ENCODE results near the gene IFT81.

DNA sequence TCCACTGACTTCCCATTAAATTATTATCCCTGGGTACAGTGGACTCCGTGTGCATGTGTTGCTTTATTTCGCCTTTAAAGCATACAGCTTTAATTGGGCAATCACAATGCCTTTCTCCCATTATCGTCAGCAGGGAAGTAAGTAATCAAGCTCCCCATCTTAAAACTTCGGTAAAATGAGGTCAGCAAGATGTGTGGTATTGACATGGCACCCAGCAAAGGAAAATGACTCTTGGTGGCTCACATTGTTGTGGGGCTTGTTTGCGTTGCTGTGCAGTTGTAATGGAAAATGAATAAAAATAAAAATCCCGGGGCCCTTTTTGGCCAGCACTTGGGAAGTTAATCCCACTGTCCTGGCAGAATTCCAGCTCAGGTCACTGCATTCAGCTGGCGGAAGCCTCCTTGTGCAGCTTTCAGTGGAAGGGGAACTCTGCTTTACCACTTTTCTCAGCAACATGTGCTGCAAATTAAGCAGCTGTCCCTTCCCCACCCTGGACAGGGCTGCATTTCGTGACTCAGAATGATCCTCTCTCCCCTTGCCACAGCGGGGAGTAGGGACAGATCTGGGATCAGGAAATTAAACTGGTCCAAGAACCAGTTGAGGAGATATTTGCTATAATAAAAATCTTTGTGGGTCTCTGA lies 142.9 kb downstream of the IFT81 start:
- TF ChIP-seq EZH2phosphoT487 (IDR thresholded peaks at IDR 0.05; ENCODE audit: low read depth), result no peak
- no peak for TF ChIP-seq CTCF (IDR thresholded peaks at IDR 0.05; ENCODE audit: low read depth, low read length)
